ENCODE results near the gene SPPL2C.
"Not testable (repeated sequence)": the region's sequence is repeated elsewhere in the genome, so short reads cannot be mapped to it uniquely, and the experiment has no call there.

The SPPL2C gene

GRCh38 chr17:45851022-45851421 is 6.3 kb downstream of the SPPL2C start:
- no peak for DNase-seq (ENCODE audit: low spot score)

GRCh38 chr17:45851464-45851863 is 6.8 kb downstream of the SPPL2C start:
- no peak for DNase-seq (ENCODE audit: low spot score)

GRCh38 chr17:45851873-45852272 is 7.2 kb downstream of the SPPL2C start:
- no peak for DNase-seq (ENCODE audit: low spot score)

- DNase-seq (ENCODE audit: low spot score): peak; percentile 55
Observed at GRCh38 chr17:45852535-45853297, 8.0 kb downstream of the SPPL2C start.

- DNase-seq (ENCODE audit: low spot score): no peak
Observed at GRCh38 chr17:45854209-45854608, 9.5 kb downstream of the SPPL2C start.

GRCh38 chr17:45855691-45856336 is 11.1 kb downstream of the SPPL2C start:
- no peak for DNase-seq (ENCODE audit: low spot score)

- no peak for DNase-seq (ENCODE audit: low spot score)
Observed at GRCh38 chr17:45857977-45858708, 13.5 kb downstream of the SPPL2C start.

GRCh38 chr17:45861165-45861564 is 16.5 kb downstream of the SPPL2C start:
- DNase-seq (ENCODE audit: low spot score): no peak

GRCh38 chr17:45862127-45862526 is 17.4 kb downstream of the SPPL2C start:
- DNase-seq (ENCODE audit: low spot score): not testable (repeated sequence)

GRCh38 chr17:45863857-45864654 is 19.4 kb downstream of the SPPL2C start:
- DNase-seq (ENCODE audit: low spot score): no peak

GRCh38 chr17:45867171-45867570 is 22.5 kb downstream of the SPPL2C start:
- DNase-seq (ENCODE audit: low spot score): no peak

GRCh38 chr17:45867702-45868101 is 23.0 kb downstream of the SPPL2C start:
- DNase-seq (ENCODE audit: low spot score): no peak

- no peak for DNase-seq (ENCODE audit: low spot score)
Observed at GRCh38 chr17:45868276-45868675, 23.6 kb downstream of the SPPL2C start.

- no peak for DNase-seq (ENCODE audit: low spot score)
Observed at GRCh38 chr17:45869676-45870341, 25.1 kb downstream of the SPPL2C start.

GRCh38 chr17:45870342-45870974 is 25.8 kb downstream of the SPPL2C start:
- no peak for DNase-seq (ENCODE audit: low spot score)

- DNase-seq (ENCODE audit: low spot score): no peak
Observed at GRCh38 chr17:45871718-45872117, 27.0 kb downstream of the SPPL2C start.

- no peak for DNase-seq (ENCODE audit: low spot score)
Observed at GRCh38 chr17:45873728-45874127, 29.0 kb downstream of the SPPL2C start.

GRCh38 chr17:45874151-45874550 is 29.5 kb downstream of the SPPL2C start:
- no peak for DNase-seq (ENCODE audit: low spot score)

GRCh38 chr17:45876539-45876938 is 31.9 kb downstream of the SPPL2C start:
- DNase-seq (ENCODE audit: low spot score): no peak

- DNase-seq (ENCODE audit: low spot score): no peak
Observed at GRCh38 chr17:45877467-45877866, 32.8 kb downstream of the SPPL2C start.

- no peak for DNase-seq (ENCODE audit: low spot score)
Observed at GRCh38 chr17:45883063-45883462, 38.4 kb downstream of the SPPL2C start.
